Esophagus squamous epithelium (tissue), 5 donors: ENCODE data around the gene ARPC4. TPM values are rescaled to one million over a fixed set of nuclear protein-coding genes. Genes with fewer than 3 reads are reported as not detected.

Source experiments
- DNase-seq: peaks from one replicate; lab custom pipeline; 2025; lab: John Stamatoyannopoulos, UW
- H3K27ac ChIP-seq, 4 donors: fragments of 200-600 bp; sonication (generic); one replicate each; pipeline ENCODE4 v1.5.1; 2016 to 2019; ENCODE audit warnings: mild to moderate bottlenecking in 1 of 4
- H3K27me3 ChIP-seq, 4 donors: fragments of 200-600 bp; sonication (generic); 1 replicate in 3 of 4; 2 replicates in 1 of 4; pipeline versions ENCODE4 v1.5.1 to v1.6.0; 2017 to 2021; ENCODE audit warnings: antibody characterized with exemption in 1 of 4
- H3K36me3 ChIP-seq, 3 donors: fragments of 200-600 bp; sonication (generic); one replicate each; pipeline ENCODE4 v1.5.1; 2016 to 2019
- H3K4me1 ChIP-seq, 3 donors: fragments of 200-600 bp; sonication (generic); one replicate each; pipeline ENCODE4 v1.5.1; 2017 to 2019
- H3K4me3 ChIP-seq, 4 donors: fragments of 200-600 bp; sonication (generic); 1 replicate in 3 of 4; 2 replicates in 1 of 4; pipeline ENCODE4 v1.5.1; 2016 to 2019; ENCODE audit warnings: mild to moderate bottlenecking in 2 of 4, moderate library complexity in 1 of 4
- H3K9me3 ChIP-seq, 3 donors: fragments of 200-600 bp; sonication (generic); one replicate each; pipeline ENCODE4 v1.5.1; 2016 to 2019
- CTCF ChIP-seq, 6 experiments: fragments of 450-650 bp in 4 of 6; fragments of 200-600 bp in 2 of 6; sonication (generic) in 2 of 6; IDR thresholded peaks; one replicate each; pipeline ENCODE4 v1.5.1; 2016 to 2019; ENCODE audit warnings: antibody characterized with exemption in 6 of 6, mild to moderate bottlenecking in 4 of 6, moderate library complexity in 4 of 6
- POLR2A ChIP-seq, 4 donors: fragments of 450-650 bp; IDR thresholded peaks; one replicate each; pipeline ENCODE4 v1.6.1; 2017; ENCODE audit warnings: antibody characterized with exemption in 4 of 4, mild to moderate bottlenecking in 4 of 4, moderate library complexity in 3 of 4
- WGBS, 2 donors: methylation state at CpG; one replicate each; pipeline ENCODE4 v1.1.5; 2018; 5-methylcytosine and 5-hydroxymethylcytosine counted together
- intact Hi-C: fragments of 100-400 bp; cut with DNase I; formaldehyde crosslinking; loops from one replicate; pipeline ENCODE4 v1.15.0; 2022
- total RNA-seq, 4 donors: library from RNA; depleted of rRNA; stranded (reverse); fragments of >200 nt; gene quantifications; one replicate each; pipeline ENCODE4 v1.1.0, GENCODE V29; 2016
- donor health status: DM: yes; HTN: yes; CAD: no.

Gene ARPC4
- total RNA-seq, 4 donors from 2014 or later = 125 to 244 (median 167) TPM

- intact Hi-C loops = no loop called here
- Histone ChIP-seq H3K36me3 (peaks cover 0 to 20% (median 0%) of the 10 kb centered on the region in 3 donors), H3K27me3 (no peaks in the 10 kb centered on the region), H3K4me1 (peaks cover 14 to 24% (median 17%) of the 10 kb centered on the region in 3 donors), H3K9me3 (no peaks in the 10 kb centered on the region), H3K27ac (no peak overlapping the region), H3K4me3 (no peak overlapping the region)
- WGBS, 2 donors = 95 to 100% methylated on average over 2 to 8 of the region's 9 CpGs
- TF ChIP-seq POLR2A (IDR thresholded peaks at IDR 0.05) (no peak), CTCF (IDR thresholded peaks at IDR 0.05) (no peak)
- DNase-seq = no peak
Measured at GRCh38 chr3:9812870-9813483, 20.1 kb downstream of the ARPC4 start.

GRCh38 chr3:9815986-9816385 lies 23.1 kb downstream of the ARPC4 start:
- 97 to 100% methylated on average over 2 to 6 of the region's 9 CpGs for WGBS, 2 donors
- Histone ChIP-seq H3K27ac (no peak overlapping the region), H3K36me3 (peaks cover 0 to 27% (median 0%) of the 10 kb centered on the region in 3 donors), H3K9me3 (no peaks in the 10 kb centered on the region), H3K4me3 (no peak overlapping the region), H3K27me3 (no peaks in the 10 kb centered on the region), H3K4me1 (peaks cover 0 to 2% (median 1%) of the 10 kb centered on the region in 3 donors)
- intact Hi-C loops = no loop called here
- no peak for TF ChIP-seq CTCF (IDR thresholded peaks at IDR 0.05)
- no peak for TF ChIP-seq POLR2A (IDR thresholded peaks at IDR 0.05)
- no peak for DNase-seq

- H3K4me3 ChIP-seq = no peak overlapping the region
- H3K36me3 ChIP-seq = peaks cover 0 to 27% (median 0%) of the 10 kb centered on the region in 3 donors
- H3K9me3 ChIP-seq = no peaks in the 10 kb centered on the region
- 78 to 84% methylated on average over 4 to 6 of the region's 6 CpGs for WGBS, 2 donors
- H3K4me1 ChIP-seq = no peaks in the 10 kb centered on the region
- no peaks in the 10 kb centered on the region for H3K27me3 ChIP-seq
- TF ChIP-seq POLR2A (IDR thresholded peaks at IDR 0.05) = no peak
- no peak for TF ChIP-seq CTCF (IDR thresholded peaks at IDR 0.05)
- intact Hi-C loops = no loop called here
- no peak overlapping the region for H3K27ac ChIP-seq
- no peak for DNase-seq
Measured at GRCh38 chr3:9817436-9817835, 24.6 kb downstream of the ARPC4 start.

GRCh38 chr3:9818666-9819335 lies 25.9 kb downstream of the ARPC4 start:
- Histone ChIP-seq H3K27ac (no peak overlapping the region), H3K36me3 (peaks cover 0 to 16% (median 0%) of the 10 kb centered on the region in 3 donors), H3K27me3 (no peaks in the 10 kb centered on the region), H3K9me3 (no peaks in the 10 kb centered on the region), H3K4me3 (no peak overlapping the region), H3K4me1 (no peaks in the 10 kb centered on the region)
- 92 to 93% methylated on average over 6 of the region's 7 CpGs for WGBS, 2 donors
- no peak for DNase-seq
- intact Hi-C loops = no loop called here
- TF ChIP-seq CTCF (IDR thresholded peaks at IDR 0.05) (no peak), POLR2A (IDR thresholded peaks at IDR 0.05) (no peak)

- Histone ChIP-seq H3K4me3 (no peak overlapping the region), H3K27ac (no peak overlapping the region), H3K9me3 (no peaks in the 10 kb centered on the region), H3K27me3 (no peaks in the 10 kb centered on the region), H3K36me3 (peaks cover 0 to 14% (median 0%) of the 10 kb centered on the region in 3 donors), H3K4me1 (no peaks in the 10 kb centered on the region)
- WGBS, 2 donors = 76 to 88% methylated on average over 8 to 12 of the region's 12 CpGs
- intact Hi-C loops = no loop called here
- TF ChIP-seq POLR2A (IDR thresholded peaks at IDR 0.05) = no peak
- no peak for TF ChIP-seq CTCF (IDR thresholded peaks at IDR 0.05)
- DNase-seq = no peak
Measured at GRCh38 chr3:9820543-9820942, 27.7 kb downstream of the ARPC4 start.
